Measurements from ENCODE around the gene CFD.
"Not testable (repeated sequence)": the region's sequence is repeated elsewhere in the genome, so short reads cannot be mapped to it uniquely, and the experiment has no call there.

CFD gene

GRCh38 chr19:825897-826644 is 33.4 kb upstream of the CFD start:
- FAIRE-seq (no peak), DNase-seq (ENCODE audit: low spot score) (no peak)

GRCh38 chr19:827314-827709 is 32.2 kb upstream of the CFD start:
- no peak for DNase-seq (ENCODE audit: low spot score)
- FAIRE-seq: no peak

GRCh38 chr19:827710-828321 is 31.6 kb upstream of the CFD start, which contains the start of gene AZU1:
Gene AZU1, plus strand, starts transcription at chr19:827837. Its CDS starts 10 bp downstream, at chr19:827847.
- DNase-seq (ENCODE audit: low spot score): no peak

GRCh38 chr19:829129-829758 is 30.2 kb upstream of the CFD start:
- FAIRE-seq: no peak
- DNase-seq (ENCODE audit: low spot score): no peak

More at GRCh38 chr19:827710-828321, 31.6 kb upstream of the CFD start, which contains the start of gene AZU1:
- FAIRE-seq: no peak

- DNase-seq (ENCODE audit: low spot score) (no peak), FAIRE-seq (no peak)
Measured at GRCh38 chr19:831407-832369, 27.8 kb upstream of the CFD start.

- FAIRE-seq: no peak
Measured at GRCh38 chr19:834216-834615, 25.2 kb upstream of the CFD start.

GRCh38 chr19:835210-835810 is 24.2 kb upstream of the CFD start:
- FAIRE-seq: no peak
- no peak for DNase-seq (ENCODE audit: low spot score)

More at GRCh38 chr19:834216-834615, 25.2 kb upstream of the CFD start:
- no peak for DNase-seq (ENCODE audit: low spot score)

- DNase-seq (ENCODE audit: low spot score): no peak
- FAIRE-seq: no peak
Measured at GRCh38 chr19:840519-841206, 18.8 kb upstream of the CFD start, which contains the start of gene PRTN3. Gene PRTN3, plus strand, starts transcription at chr19:840999. Its CDS starts 10 bp downstream, at chr19:841009.

GRCh38 chr19:842802-843179 is 16.7 kb upstream of the CFD start:
- not testable (repeated sequence) for FAIRE-seq; DNase-seq (ENCODE audit: low spot score)

- DNase-seq (ENCODE audit: low spot score): no peak
- no peak for FAIRE-seq
Measured at GRCh38 chr19:843180-843835, 16.2 kb upstream of the CFD start.

- DNase-seq (ENCODE audit: low spot score) (no peak), FAIRE-seq (no peak)
Measured at GRCh38 chr19:843836-844545, 15.5 kb upstream of the CFD start.

- FAIRE-seq (no peak), DNase-seq (ENCODE audit: low spot score) (no peak)
Measured at GRCh38 chr19:844546-844971, 14.9 kb upstream of the CFD start.

GRCh38 chr19:845707-846521 is 13.6 kb upstream of the CFD start:
- FAIRE-seq (no peak), DNase-seq (ENCODE audit: low spot score) (no peak)

GRCh38 chr19:848386-848921 is 11.0 kb upstream of the CFD start:
- FAIRE-seq: no peak
- no peak for DNase-seq (ENCODE audit: low spot score)

- not testable (repeated sequence) for FAIRE-seq
Measured at GRCh38 chr19:849195-849594, 10.3 kb upstream of the CFD start.

GRCh38 chr19:850221-850978 is 9.1 kb upstream of the CFD start:
- FAIRE-seq (peak; percentile 31), DNase-seq (ENCODE audit: low spot score) (peak; percentile 47)

More at GRCh38 chr19:849195-849594, 10.3 kb upstream of the CFD start:
- not testable (repeated sequence) for DNase-seq (ENCODE audit: low spot score)

- DNase-seq (ENCODE audit: low spot score): no peak
Measured at GRCh38 chr19:850979-851335, 8.5 kb upstream of the CFD start.

More at GRCh38 chr19:850979-851335, 8.5 kb upstream of the CFD start:
- no peak for FAIRE-seq

All from RCC 7860 (cell line).